Measurements from ENCODE around the gene MICU2.

MICU2 gene

DNA sequence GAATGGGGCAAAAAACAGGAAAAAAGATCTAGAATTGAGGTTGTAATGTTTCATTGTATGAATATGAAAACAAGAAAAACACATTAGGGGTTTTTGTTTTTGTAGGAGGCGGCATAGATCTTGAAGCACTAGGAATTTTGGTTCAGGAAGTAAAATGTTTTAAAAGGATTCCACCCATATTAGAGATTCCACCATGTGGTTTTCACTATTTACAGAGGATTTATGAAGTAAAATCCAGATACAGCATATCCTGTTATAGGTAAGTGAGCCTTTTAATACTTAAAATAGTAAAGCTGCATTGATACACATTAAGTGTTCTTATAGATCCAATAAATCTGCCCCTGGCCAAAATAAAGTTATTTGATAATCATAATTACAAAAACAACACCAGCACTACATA is 61.4 kb downstream of the MICU2 start:
- DNase-seq: no peak

DNA sequence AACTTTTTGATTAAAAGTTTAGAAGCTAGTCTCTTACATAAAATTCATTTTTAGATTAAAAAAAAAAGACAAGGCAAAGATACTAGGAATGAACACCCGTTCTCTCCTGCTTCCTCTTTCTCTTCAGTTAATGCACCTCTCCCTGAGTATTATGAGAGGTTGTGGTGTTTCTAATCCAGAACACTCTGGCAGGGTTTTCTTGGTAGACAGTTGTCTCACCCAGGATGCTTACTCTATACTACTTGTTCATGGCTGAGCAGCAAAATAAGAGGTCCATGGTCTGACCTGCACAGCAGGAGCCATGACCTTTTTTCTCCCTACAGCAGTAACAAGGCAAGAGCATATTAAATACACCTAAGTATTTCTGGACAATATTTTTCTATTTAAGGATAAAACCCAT is 62.0 kb downstream of the MICU2 start:
- no peak for DNase-seq

DNA sequence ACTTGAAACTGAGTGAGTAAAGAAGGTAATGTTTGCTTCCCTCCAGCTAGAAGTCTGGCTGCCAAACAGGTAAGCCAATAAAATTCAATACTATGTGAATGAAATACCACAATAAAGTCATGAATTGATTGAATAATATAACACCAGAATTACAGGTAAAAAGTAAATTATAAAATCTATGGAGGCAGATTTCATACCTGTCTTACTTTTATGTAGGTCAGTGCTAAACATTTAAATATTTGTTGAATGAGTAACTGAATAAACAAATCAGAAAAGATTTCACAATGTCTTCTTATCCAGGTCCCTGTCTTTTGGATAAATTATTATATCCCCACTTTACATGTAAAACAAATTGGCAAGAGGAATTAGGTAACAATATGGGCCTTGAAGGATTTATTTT is 62.7 kb downstream of the MICU2 start:
- DNase-seq: no peak

DNA sequence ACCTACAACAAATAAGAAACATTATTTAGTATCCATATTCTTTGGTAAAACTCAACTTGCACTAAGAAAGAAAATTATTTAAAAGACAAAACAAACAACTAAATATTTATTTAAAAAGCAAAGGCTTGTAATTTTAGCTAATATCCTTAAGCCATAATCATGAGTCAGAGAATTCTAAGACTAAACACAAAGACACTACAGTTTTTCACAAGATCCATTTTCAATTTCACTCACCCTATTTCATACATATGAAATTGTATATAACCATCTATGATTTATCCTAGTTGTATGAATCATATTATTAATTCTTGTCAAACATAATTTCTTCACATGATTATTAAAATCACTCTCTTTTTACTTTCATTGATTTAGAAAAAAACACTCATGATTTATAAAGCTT is 64.3 kb downstream of the MICU2 start:
- no peak for DNase-seq

DNA sequence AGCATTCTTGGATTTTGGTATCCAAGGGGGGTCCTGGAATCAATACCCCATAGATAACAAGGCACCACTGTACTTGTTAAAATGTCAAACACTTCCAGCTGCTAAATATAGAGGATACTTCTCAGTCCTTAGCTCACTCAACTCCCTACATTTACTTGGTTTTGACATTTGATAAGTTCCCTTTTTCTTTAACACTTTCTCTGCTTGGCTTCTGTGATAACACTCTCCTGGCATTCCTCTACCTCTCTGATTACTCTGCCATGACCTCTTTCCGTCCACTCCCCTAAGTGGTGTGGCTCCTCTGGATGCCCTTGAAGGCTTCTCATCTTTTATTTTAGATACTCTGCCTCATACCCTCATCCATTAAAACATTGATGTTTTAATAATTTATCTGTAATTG is 65.2 kb downstream of the MICU2 start:
- no peak for DNase-seq

DNA sequence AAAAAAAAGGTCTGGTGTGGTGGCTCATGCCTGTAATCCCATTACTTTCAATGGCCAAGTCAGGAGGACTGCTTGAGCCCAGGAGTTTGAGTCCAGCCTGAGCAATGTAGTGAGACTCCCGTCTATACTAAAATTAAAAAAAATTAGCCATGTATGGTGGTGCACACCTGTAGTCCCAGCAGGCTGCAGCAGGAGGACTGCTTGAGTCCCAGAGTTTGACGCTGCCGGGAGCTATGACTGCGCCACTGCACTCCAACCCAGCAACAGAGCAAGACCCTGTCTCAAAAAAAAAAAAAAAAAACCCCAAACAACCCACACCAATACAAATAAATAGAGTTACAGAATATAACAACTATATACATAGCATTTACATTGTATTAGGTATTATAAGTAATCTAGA is 65.7 kb downstream of the MICU2 start:
- no peak for DNase-seq

DNA sequence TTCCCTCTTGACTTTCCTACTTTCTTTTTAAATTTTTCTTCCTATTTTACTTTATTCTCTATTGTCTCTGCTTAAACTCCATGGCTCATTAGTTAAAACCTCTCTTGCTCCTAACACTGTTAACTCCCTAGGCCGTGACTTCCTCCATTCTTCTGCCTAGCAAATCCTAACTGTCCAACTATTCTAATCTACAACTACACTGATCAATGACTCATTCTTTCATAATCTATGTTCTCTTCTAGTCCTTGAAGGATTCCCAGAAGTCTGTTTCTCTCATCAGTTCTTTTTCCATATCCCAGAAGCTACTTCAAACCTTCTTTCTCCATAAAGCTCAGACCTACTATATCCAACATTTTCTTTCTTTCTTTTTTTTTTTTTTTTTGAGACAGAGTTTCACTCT is 66.9 kb downstream of the MICU2 start:
- peak; percentile 42 for DNase-seq

DNA sequence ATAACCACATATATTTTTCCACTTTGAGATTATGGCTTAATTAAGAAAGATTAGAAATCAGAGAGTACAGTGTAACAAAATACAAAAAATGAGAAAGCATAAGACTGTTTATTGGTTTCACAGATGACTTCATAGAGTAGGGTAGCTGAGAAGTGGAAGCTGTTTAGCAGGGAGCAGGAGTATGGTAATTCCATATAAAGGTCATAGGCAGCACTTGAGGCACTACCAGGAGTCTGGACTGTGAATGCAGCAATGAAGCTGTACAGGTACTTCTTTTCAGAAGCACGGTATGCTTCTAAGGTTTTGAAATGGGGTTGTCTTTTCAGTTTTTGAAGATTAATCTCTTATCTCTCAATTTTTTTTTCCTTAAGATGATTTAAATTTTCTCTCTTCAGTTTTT is 69.2 kb downstream of the MICU2 start:
- DNase-seq: no peak

DNA sequence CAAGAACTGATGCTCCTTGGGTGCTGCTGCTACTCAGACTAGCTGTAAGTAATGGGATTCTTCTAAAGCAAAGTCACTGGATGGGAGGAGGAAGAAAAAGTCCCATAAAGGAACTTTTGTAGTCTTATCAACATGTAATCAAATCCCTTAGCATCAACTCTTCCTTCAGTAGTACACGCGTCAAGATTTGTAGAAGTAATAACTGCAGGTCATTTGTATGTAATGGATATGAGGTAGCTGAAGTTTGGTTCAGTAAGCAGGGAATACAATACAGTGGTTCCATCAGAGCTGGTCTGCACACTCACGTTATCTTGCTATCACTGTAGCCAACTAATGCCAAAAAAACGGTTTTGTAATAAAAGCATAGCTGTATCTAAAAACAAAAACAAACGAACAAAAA is 72.5 kb downstream of the MICU2 start:
- DNase-seq: no peak

DNA sequence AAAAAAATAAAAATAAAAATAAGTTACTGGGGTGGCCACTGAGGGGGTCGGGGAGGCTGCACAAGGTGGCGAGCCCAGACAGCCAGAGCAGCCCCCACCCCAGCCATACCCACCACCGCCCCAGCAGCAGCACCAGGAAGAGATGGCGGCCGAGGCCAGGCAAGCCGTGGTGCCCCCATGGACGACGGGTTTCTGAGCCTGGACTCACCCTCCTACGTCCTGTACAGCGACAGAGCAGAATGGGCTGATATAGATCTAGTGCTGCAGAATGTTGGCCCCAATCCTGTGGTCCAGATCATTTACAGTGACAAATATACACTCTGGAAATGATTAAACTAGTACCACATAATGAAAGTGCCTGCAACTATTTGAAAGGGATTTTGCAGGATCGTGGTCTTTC is 73.3 kb downstream of the MICU2 start:
- DNase-seq: no peak

DNA sequence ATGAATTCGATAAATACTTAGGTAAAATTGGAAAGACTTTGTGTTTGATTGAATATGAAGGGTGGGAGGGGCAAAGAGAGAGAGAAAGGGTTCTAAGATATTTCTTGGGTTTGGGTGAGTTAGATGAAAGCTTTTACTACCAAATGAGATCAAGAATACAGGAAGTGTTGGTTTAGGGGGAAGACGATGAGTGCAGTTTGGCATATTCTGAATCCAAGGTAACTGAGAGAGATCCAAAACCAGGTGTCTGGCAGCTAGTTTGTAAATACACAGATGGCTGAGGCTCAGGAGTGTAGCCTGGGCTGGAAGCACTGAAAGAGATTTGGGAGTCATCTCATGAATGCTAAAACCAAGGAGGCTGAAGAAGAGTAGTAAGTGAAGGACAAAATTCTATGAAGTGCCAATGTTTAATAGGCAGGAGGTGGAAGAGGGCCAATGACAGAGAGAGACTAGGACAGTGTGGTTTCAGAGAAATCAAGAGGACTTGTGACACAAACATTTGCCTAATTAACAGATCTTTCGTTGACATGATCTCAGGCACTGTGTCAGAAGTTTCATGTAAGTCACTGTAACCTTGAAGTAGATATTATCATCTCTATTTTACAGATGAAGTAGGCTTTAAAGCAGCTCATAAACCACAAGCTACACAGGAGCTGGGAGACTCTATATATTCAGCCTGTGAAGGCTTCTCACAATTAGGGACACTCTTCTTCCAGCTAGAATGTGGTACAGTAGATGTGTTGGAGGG is 74.7 kb downstream of the MICU2 start:
- DNase-seq: no peak

DNA sequence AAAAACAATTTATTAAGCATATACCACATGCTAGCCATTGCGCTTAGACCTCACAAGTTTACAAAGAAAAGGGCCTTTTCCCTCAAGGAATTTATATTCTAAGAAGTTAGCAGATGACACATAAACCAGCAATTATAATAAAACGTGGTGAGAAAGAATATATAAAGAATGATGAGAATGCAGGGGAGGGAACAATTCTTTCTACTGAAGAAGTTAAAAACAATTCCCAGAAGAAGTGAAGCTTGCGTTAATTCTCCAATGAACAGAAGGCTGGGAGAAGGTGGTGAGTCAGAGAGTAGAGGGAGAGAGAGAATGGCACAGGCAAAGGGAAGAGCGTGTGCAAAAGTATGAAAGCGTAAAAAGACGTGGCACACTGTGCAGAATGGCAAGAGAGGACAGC is 75.4 kb downstream of the MICU2 start:
- no peak for DNase-seq

DNA sequence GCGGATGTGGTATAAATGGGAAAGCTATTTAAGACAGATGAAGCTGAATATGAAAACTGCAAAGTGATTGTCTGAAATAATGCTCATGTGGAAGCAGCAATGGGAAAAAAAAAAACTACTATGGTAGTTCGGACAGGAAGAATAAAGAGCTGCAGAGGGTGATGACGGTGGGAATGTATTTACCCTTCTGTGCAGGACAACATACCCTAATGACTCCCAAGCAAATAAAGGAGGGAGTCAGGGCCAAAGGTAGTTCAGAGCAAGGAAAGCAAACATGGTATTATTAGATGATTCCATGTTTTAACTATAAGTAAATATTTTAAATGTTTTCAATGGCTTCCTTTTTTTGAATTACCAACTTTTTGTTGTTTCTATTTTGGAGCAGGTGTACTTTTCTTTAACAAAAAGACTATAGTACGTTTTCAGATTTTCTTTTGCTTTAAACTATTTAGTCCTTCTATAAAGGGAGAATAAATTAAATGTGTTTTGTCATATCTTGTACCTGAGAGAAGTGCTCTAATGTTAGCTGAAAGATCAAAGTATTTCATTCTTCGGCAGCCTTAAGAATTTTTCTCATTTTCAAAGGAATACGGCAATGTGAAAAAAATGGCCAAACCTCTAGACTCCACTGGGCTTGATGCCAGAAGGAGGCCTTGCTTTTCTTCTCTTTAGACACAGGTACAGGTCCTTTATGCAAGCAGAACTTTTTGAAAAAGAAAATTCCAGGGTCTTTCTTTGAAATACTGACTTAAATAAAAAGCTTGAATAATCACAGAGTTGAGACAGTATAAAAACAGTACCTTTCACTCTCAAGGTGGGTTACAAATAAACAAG is 77.0 kb downstream of the MICU2 start:
- no peak for DNase-seq

DNA sequence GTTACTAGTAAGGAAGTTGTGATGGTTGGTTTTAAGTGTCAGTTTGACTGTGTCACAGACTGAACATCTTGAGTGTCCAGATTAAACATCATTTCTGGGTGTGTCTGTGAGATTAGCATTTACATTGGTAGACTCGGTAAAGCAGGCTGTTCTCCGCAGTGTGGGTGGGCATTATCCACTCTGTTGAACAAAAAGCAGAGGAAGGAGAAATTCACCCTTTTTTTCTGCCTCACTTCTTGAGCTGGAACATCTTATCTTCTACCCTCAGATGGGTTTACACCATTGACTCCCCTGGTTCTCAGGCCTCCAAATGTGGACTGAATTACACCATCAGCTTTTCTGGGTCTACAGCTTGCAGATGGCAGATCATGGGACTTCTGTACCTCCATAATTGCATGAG is 81.1 kb downstream of the MICU2 start:
- no peak for DNase-seq

DNA sequence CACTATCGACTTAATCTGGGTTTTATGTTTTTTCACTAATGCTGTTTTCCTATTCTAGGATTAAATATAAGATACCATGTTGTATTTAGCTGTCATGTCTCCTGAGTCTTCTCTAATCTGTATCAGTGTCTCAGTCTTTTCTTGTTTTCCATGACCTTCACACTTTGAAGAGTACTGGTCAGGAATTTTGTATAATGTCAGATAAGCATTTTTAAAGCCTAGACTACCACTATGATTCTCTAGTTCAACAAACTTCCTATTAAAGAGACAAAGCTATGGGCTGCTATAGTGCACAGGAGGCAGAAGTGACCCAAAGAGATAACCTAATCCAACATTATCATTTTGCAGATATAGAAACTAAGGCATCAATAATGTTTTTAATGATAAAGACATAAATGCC is 81.8 kb downstream of the MICU2 start:
- no peak for DNase-seq

DNA sequence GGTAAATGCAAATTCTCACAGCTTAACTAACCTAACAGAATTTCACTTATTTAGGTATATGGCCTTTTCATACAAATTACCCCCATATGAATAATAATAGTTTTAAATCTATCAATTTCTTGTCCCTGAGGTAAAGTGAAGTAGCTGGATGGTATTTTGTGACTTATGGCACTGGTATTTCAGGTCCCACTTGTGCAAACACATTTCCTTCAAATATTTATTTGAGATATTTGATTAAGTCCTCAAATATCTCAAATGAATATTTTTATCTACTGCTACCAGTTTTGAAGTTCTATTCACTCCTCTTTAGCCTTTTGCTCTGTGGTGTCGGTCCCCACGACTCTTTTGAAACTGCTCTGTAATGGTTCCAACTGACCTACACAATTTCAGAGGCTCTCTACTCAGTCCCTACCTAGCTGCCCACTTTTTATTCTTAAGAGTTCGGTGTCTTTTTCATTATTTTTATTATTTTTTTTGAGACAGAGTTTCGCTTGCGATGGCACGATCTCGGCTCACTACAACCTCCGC is 85.3 kb downstream of the MICU2 start:
- no peak for DNase-seq

DNA sequence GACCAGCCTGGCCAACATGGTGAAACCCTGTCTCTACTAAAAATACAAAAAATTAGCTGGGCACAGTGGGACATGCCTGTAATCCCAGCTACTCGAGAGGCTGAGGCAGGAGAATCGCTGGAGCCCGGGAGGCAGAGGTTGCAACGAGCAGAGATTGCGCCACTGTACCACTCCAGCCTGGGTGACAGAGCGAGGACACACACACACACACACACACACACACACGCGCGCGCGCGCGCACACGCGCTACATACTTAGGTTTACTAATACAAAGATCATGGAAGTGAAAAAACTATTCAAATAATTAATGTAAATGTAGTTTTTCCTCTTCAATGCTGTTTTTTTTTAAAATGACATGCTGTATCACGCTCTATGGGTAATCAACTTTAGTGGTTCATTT is 86.4 kb downstream of the MICU2 start:
- DNase-seq: no peak

DNA sequence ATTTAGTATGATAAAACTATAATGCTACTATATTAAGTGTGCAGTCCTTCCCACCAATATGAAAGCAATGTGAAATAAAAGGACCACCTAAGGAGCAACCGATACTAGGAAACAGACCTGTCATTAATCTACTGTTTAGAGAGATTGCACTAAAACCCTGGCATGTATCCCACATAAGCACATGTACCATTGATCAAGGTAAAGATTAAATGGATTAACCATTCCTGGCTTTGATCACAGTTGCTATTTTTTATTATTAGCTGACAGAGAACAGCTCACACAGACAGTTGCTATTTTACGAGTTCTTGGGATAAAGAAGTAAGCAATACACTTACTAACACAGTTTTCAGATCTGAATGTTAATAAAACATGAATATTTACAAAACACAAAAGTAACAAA is 87.2 kb downstream of the MICU2 start:
- DNase-seq: no peak

DNA sequence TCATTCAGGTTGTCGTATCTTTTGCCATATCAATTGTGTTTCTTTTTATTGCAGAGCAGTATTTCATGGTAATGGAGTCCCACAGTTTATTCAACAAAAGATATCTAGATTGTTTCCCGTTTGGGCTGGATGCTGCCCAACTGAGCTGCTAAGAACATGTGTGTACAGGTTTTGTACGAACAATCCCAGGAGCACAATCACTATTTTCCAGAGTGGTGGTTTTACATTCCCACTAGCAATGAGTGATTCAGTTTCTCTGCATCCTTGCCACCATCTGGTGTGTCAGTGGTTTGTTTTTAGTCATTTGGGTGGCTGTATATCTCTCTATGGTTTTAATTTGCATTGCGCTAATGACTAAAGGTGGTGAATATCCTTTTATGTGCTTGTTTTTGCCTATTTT is 92.1 kb downstream of the MICU2 start:
- DNase-seq: no peak

DNA sequence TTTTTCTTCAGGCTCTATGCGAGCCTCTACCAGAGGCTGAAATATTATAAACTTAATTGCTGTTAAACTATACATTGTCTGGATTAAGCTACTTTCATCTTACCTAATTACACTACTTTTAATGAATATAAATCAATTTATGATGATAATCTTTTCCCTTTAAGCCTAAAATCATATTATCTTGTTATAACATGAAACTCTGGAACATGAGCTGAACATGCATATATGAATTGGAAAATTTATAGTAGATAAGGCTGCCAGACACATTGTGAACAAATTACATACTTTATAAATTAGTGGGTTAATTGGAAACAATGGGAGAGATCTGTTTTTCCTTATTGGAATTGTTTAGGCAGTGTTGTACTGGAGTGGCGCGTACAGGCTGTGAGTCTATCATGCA is 99.6 kb downstream of the MICU2 start:
- no peak for DNase-seq

DNA sequence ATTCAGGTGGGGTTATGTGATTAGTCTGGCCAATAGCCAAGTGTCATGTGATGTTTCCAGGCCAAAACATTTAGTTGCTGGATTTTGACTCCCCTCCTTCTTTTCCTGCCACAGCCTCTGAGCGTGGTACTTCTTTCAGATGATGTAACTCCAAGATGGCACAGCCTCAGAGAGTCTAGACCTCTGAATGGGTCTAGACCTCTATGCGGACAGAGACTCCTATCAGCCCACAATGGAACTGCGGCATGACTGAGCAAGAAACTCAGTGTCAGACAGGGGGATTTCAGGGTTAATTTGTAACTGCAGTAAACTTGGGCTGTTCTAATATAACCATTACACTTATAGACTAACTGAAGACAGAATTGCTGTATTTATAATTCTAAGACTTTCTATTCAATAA is 102.3 kb downstream of the MICU2 start:
- DNase-seq: no peak

DNA sequence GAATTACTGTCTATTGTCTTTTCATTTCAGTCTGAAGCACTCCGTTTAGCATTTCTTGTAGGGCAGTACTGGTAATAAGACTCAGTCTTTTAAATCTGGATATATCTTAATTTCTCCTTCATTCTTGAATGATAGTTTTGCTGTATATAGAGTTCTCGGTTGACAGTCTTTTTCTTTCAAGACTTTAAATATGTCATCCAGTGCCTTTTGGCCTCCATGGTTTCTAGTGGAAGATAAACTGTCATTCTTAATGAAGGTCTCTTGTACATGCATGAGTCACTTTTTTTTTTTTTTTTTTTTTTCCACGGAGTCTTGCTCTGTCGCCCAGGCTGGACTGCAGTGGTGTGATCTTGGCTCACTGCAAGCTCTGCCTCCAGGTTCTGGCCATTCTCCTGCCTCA is 117.6 kb downstream of the MICU2 start:
- DNase-seq: no peak

DNA sequence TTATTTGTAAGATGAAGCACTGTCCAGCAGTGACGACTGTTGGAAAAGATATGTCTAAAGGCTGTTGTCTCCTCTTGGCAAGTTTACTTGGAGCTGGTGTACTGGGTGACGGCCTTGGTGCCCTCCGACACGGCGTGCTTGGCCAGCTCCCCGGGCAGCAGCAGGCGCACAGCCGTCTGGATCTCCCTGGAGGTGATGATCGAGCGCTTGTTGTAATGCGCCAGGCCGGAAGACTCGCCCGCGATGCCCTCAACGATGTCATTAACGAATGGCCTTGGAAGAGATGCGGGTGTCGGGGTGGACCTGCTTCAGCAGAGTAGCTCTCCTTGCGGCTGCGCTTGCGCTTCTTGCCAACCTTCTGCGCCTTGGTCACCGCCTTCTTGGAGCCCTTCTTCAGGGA is 120.2 kb downstream of the MICU2 start:
- DNase-seq: no peak

DNA sequence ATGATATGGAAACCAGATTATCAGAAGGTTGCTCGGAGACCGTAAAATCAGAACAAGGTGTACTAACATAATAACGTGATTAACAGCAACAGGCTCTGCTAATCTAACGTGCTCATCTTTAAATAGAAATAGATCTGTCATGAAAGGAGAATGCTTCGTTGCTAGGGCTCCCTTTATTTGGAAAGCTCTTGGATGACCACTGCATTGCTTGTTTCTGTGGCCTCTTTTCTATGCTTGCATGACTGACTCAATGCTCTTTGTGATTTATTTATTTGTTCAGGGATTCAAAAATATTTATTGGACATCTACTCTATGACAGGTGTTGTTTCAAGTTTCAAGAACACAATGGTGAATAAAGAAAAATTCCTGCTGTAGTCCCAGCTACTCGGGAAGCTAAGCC is 122.6 kb downstream of the MICU2 start:
- DNase-seq: no peak

All from HCEC 1CT (cell line).